Erythroblast (primary cell): ENCODE data around the gene MRPL40.

Experiments used
- GATA1 ChIP-seq: IDR thresholded peaks from 2 replicates; pipeline ENCODE4 v1.6.1; 2011; ENCODE audit warnings: low read depth, mild to moderate bottlenecking, control low read depth, low read length, moderate library complexity
- POLR2A ChIP-seq: IDR thresholded peaks from 2 replicates; pipeline ENCODE4 v1.6.1; 2011; ENCODE audit warnings: mild to moderate bottlenecking, low read length

- TF ChIP-seq POLR2A (no peak), GATA1 (no peak)
These were observed 19.9 kb upstream of the MRPL40 start for GRCh38 chr22:19412478-19412877.
